Karpas-422 (cell line): ENCODE data around the gene ERP29. TPM values are rescaled to one million over a fixed set of nuclear protein-coding genes. Genes with fewer than 3 reads are reported as not detected.

Experiments used
- DNase-seq: peaks from one replicate; pipeline ENCODE4 v3.0.0-alpha.2; 2015
- H2AFZ ChIP-seq: fragments of 200-600 bp; sonication (generic); 2 replicates; pipeline ENCODE4 v1.6.1; 2014; ENCODE audit warnings: antibody characterized with exemption, low read length, mixed read lengths
- H3K27ac ChIP-seq: fragments of 200-600 bp; sonication (generic); 2 replicates; pipeline ENCODE4 v1.5.1; 2014; ENCODE audit warnings: mild to moderate bottlenecking, low read length, moderate library complexity
- H3K27me3 ChIP-seq: fragments of 200-600 bp; sonication (generic); 2 replicates; pipeline ENCODE4 v1.6.1; 2014; ENCODE audit warnings: low read length, mixed read lengths
- H3K36me3 ChIP-seq: fragments of 200-600 bp; sonication (generic); 2 replicates; pipeline ENCODE4 v1.6.1; 2014; ENCODE audit warnings: low read length, mixed read lengths; ENCODE audit not compliant: insufficient read depth
- H3K4me1 ChIP-seq: fragments of 200-600 bp; sonication (generic); 2 replicates; pipeline ENCODE4 v1.6.1; 2014; ENCODE audit warnings: mild to moderate bottlenecking, low read length, mixed read lengths
- H3K4me2 ChIP-seq: fragments of 200-600 bp; sonication (generic); 2 replicates; pipeline ENCODE4 v1.6.1; 2014; ENCODE audit warnings: low read length, low read depth, mild to moderate bottlenecking; ENCODE audit not compliant: poor library complexity, severe bottlenecking
- H3K4me3 ChIP-seq: fragments of 200-600 bp; sonication (generic); 2 replicates; pipeline ENCODE4 v1.5.1; 2014; ENCODE audit warnings: mild to moderate bottlenecking, antibody characterized with exemption, low read length, mixed read lengths
- H3K79me2 ChIP-seq: fragments of 200-600 bp; sonication (generic); 2 replicates; pipeline ENCODE4 v1.6.1; 2014; ENCODE audit warnings: mild to moderate bottlenecking, low read length, mixed read lengths
- H3K9ac ChIP-seq: fragments of 200-600 bp; sonication (generic); 2 replicates; pipeline ENCODE4 v1.6.0; 2014; ENCODE audit warnings: low read length
- H3K9me2 ChIP-seq: fragments of 200-600 bp; sonication (generic), shearing (Covaris generic); replicated peaks from 2 replicates; pipeline ENCODE4 v1.6.0; 2014; ENCODE audit warnings: mild to moderate bottlenecking, low read length, moderate library complexity; ENCODE audit not compliant: insufficient read depth
- H3K9me3 ChIP-seq: fragments of 300-700, 200-600 bp; sonication (generic); 2 replicates; pipeline ENCODE4 v1.6.1; 2014; ENCODE audit warnings: low read length, mixed read lengths
- H4K20me1 ChIP-seq: fragments of 200-600 bp; sonication (generic); 2 replicates; pipeline ENCODE4 v1.6.1; 2014; ENCODE audit warnings: mild to moderate bottlenecking, antibody characterized with exemption, low read length, low read depth; ENCODE audit not compliant: insufficient read depth
- total RNA-seq: library from RNA; depleted of rRNA; stranded (reverse); fragments of >200 nt; shearing (Covaris generic); gene quantifications from 2 replicates; pipeline ENCODE4 v1.2.3, GENCODE V29; 2014; ENCODE audit warnings: low replicate concordance; rRNA removed

The ERP29 gene
- 63.2 and 134 TPM in 2 replicates for total RNA-seq

DNA sequence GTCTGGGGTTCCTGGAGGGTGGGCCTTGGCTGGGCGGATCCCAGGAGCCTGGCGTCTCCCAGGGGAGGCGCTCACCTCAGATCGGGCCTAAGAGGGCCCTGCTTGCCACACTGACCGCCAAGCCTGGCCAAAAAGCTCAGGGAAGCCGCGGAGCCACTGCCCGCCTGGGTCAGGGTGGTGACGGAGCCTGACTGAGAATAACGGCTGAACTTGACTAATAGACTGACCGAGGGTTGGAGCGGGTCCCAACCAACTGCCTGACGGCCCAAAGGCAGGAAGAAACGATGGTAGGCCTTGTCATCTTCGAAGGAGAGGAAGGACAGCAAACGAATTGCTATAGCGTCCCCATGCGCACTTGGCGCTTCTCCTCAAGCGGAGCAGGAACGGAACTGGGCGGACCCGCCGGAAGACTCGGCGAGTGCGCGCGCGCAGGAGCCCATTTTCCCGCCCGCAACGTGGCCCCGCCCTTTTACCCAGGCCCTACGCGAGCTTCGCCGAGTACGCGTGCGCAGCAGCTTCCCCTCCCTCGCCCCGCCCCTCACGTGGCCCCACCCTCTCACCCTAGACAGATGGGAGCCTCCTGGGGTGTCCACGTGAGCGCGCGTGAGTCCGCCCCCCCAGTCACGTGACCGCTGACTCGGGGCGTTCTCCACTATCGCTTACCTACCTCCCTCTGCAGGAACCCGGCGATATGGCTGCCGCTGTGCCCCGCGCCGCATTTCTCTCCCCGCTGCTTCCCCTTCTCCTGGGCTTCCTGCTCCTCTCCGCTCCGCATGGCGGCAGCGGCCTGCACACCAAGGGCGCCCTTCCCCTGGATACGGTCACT lies at the start of gene ERP29, which contains the start of gene TMEM116:
TSS of gene ERP29 (plus strand) at position 652 of the 826 bp plus-strand sequence. CDS start at position 692, 40 bp downstream.
TSS of gene TMEM116 (minus strand) at position 391 of the 826 bp plus-strand sequence. CDS start 7,895 bp downstream, outside the sequence.
- Histone ChIP-seq H3K36me3 (peaks cover 22% of the 10 kb centered on the region), H3K4me2 (peak within 1 kb of the TSS; percentile 95), H3K27me3 (no peaks in the 10 kb centered on the region), H3K9me3 (no peaks in the 10 kb centered on the region), H3K4me1 (peaks cover 59% of the 10 kb centered on the region), H3K9ac (peak within 1 kb of the TSS; percentile 98), H2AFZ (0 out of 2 replicates have a peak within 1 kb of the TSS, but pooled peaks have one; percentile 46), H3K9me2 (no peaks in the 10 kb centered on the region), H3K27ac (peak within 1 kb of the TSS; percentile 97), H4K20me1 (peaks cover 26% of the 10 kb centered on the region), H3K79me2 (peaks cover 66% of the 10 kb centered on the region), H3K4me3 (peak within 1 kb of the TSS; percentile 89)
- DNase-seq, result peak; percentile 100

DNA sequence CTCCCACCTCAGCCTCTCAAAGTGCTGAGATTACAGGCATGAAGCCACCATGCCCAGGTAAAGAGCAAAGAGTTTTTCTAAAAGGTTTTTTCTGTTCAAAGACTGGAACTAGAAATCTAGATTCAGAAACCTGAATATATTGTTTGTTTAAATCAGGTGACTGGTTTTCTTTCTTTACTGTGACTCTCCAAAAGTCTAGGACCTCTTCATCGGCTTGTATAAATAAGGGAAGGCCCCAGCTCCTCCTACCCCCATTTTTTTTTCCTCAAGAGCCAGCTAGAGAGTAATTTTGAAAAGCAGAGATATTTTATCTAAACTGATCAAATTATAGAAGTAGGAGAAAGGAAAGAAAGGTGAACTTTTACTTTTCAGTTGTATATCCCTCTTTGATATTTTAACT lies 48.3 kb upstream of the ERP29 start:
- no peaks in the 10 kb centered on the region for H3K36me3 ChIP-seq
- H3K9me2 ChIP-seq, result no peaks in the 10 kb centered on the region
- no peaks in the 10 kb centered on the region for H3K4me1 ChIP-seq
- H3K9me3 ChIP-seq, result no peaks in the 10 kb centered on the region
- H3K27me3 ChIP-seq, result no peaks in the 10 kb centered on the region
- H3K4me2 ChIP-seq, result no peak overlapping the region
- no peak overlapping the region for H3K4me3 ChIP-seq
- peaks cover 7% of the 10 kb centered on the region; the same call in 1 of the 2 replicates for H3K79me2 ChIP-seq
- 0 out of 2 replicates have a peak overlapping the region, but pooled peaks have one; percentile 22 for H3K27ac ChIP-seq
- DNase-seq, result no peak
- H3K9ac ChIP-seq, result no peak overlapping the region
- H4K20me1 ChIP-seq, result no peaks in the 10 kb centered on the region
- H2AFZ ChIP-seq, result no peak overlapping the region

DNA sequence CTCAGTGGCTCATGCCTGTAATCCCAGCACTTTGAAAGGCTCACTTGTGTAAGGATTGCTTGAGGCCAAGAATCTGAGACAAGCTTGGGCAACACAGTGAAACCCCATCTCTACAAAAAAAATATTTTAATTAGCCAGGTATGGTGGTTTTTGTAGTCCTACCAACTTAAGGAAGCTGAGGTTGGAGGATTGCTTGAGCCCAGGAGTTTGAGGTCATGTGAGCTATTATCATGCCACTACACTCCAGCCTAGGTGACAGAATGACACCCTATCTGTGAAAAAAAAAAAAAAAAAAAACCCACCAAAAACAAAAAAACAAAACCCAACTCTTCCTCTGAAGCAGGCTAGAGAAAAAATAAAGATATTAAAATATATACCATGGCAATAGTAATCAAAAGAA lies 41.4 kb upstream of the ERP29 start:
- Histone ChIP-seq H4K20me1 (no peaks in the 10 kb centered on the region), H2AFZ (no peak overlapping the region), H3K4me2 (no peak overlapping the region), H3K4me1 (peaks cover 7% of the 10 kb centered on the region), H3K4me3 (no peak overlapping the region), H3K36me3 (peaks cover 7% of the 10 kb centered on the region; the same call in 1 of the 2 replicates), H3K27ac (no peak overlapping the region), H3K79me2 (peaks cover 9% of the 10 kb centered on the region; the same call in 1 of the 2 replicates), H3K9me2 (no peaks in the 10 kb centered on the region), H3K27me3 (no peaks in the 10 kb centered on the region), H3K9me3 (peaks cover 5% of the 10 kb centered on the region; the same call in 1 of the 2 replicates), H3K9ac (no peak overlapping the region)
- no peak for DNase-seq

DNA sequence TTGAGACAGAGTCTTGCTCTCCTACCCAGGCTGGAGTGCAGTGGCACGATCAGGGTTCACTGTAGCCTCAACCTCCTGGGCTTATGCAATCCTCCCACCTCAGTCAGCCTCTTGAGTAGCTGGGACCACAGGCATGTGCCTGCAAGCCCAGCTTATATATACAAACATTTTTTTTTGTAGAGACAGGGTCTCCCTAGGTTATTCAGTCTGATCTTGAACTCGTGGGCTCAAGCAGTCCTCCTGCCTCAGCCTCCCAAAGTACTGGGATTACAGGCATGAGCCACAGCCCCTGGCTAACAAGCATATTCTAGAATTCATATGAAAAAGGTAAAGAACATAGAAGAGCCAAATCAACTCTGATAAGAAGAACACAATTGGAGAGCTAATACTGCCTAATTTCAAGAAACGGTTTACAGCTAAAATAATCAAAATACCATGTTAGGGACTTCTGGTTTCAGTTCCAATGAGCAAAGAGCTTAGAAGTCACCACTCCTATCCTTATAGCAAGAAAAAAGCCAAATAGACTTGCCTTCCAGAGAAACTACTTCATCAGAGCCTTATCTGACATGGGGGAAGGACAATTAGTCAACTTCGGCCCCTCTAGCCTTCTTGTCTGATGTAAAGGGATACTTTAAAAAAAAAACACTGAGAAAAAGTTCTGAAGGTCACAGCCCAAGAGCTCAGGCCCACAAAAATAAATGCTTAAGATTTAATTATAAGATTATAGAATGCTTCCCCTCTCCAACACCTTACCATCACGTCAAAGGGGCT lies 37.9 kb upstream of the ERP29 start:
- Histone ChIP-seq H3K79me2 (peaks cover 6% of the 10 kb centered on the region; the same call in 1 of the 2 replicates), H3K9me2 (no peaks in the 10 kb centered on the region), H4K20me1 (no peaks in the 10 kb centered on the region), H2AFZ (no peak overlapping the region), H3K4me1 (peaks cover 29% of the 10 kb centered on the region), H3K9ac (no peak overlapping the region), H3K27ac (no peak overlapping the region), H3K9me3 (peaks cover 5% of the 10 kb centered on the region; the same call in 1 of the 2 replicates), H3K36me3 (peaks cover 7% of the 10 kb centered on the region; the same call in 1 of the 2 replicates), H3K4me2 (no peak overlapping the region), H3K4me3 (no peak overlapping the region), H3K27me3 (no peaks in the 10 kb centered on the region)
- DNase-seq, result no peak

DNA sequence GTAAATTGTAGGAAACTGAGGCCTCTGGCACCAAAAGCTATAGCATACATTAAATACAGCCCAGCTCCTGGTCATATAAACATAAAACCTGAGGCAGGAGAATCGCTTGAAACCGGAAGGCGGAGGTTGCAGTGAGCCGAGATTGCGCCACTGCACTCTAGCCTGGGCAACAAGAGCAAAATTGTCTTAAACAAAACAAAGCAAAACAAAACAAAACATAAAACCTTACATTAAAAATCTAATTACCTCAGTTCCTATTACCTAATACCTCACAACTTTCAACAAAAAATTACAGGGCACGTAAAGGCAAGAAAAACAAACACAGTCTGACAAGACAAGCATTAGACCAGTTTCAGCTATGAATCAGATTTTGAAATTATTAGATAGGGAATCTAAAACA lies 36.9 kb upstream of the ERP29 start:
- Histone ChIP-seq H3K4me2 (peak overlapping the region; percentile 32), H3K9me2 (no peaks in the 10 kb centered on the region), H2AFZ (no peak overlapping the region), H3K36me3 (peaks cover 4% of the 10 kb centered on the region; the same call in 1 of the 2 replicates), H3K9me3 (no peaks in the 10 kb centered on the region; the same call in 1 of the 2 replicates), H3K27ac (peak overlapping the region; percentile 69), H3K9ac (no peak overlapping the region), H3K4me3 (no peak overlapping the region), H3K79me2 (peaks cover 8% of the 10 kb centered on the region), H3K4me1 (peaks cover 38% of the 10 kb centered on the region), H4K20me1 (no peaks in the 10 kb centered on the region), H3K27me3 (no peaks in the 10 kb centered on the region)
- DNase-seq, result no peak

DNA sequence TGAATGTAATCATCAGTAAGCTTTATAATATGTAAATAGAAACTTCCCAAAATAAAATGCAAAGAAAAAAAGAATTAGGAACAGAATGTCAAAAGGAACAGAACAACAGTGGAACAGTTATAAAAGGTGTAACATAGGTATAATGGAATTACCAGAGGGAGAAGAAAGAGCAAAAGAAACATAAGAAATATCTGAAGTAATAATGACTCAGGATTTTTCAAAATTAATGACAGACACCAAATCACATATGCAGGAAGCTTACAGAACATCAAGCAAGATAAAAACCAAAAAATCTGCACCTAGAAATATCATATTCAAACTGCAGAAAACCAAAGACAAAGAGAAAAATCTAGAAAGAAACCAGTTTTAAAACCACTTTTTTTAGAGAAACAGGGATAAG lies 36.4 kb upstream of the ERP29 start:
- Histone ChIP-seq H3K9me3 (no peaks in the 10 kb centered on the region), H3K79me2 (peaks cover 12% of the 10 kb centered on the region), H3K27me3 (no peaks in the 10 kb centered on the region), H3K4me3 (no peak overlapping the region), H3K27ac (peak overlapping the region; percentile 69), H2AFZ (no peak overlapping the region), H3K36me3 (peaks cover under 1% of the 10 kb centered on the region; the same call in 1 of the 2 replicates), H3K4me2 (peak overlapping the region; percentile 32), H3K4me1 (peaks cover 41% of the 10 kb centered on the region), H3K9ac (no peak overlapping the region), H3K9me2 (no peaks in the 10 kb centered on the region), H4K20me1 (no peaks in the 10 kb centered on the region)
- no peak for DNase-seq

DNA sequence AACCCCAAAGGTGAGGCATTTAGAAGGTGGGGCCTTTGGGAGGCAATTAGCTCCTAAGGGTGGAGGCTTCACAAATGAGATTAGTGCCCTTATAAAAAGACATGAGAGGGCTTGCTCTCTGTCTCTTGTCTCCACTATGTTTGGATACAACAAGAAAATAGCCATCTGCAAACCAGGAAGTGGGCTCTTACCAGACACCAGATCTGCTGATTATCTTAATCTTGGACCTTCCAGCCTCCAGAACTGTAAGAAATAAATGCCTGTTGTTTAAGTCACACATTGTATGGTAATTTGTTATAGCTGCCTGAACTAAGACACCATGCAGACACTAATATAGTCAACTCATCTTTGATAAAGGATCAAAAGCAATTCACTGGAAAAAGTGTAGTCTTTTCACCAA lies 34.7 kb upstream of the ERP29 start:
- H4K20me1 ChIP-seq, result no peaks in the 10 kb centered on the region
- no peaks in the 10 kb centered on the region for H3K27me3 ChIP-seq
- H3K27ac ChIP-seq, result 0 out of 2 replicates have a peak overlapping the region, but pooled peaks have one; percentile 33
- H3K36me3 ChIP-seq, result no peaks in the 10 kb centered on the region
- H3K9ac ChIP-seq, result no peak overlapping the region
- DNase-seq, result no peak
- no peak overlapping the region for H3K4me3 ChIP-seq
- H3K4me1 ChIP-seq, result peaks cover 41% of the 10 kb centered on the region
- no peaks in the 10 kb centered on the region for H3K9me3 ChIP-seq
- no peaks in the 10 kb centered on the region for H3K9me2 ChIP-seq
- no peak overlapping the region for H2AFZ ChIP-seq
- peaks cover 16% of the 10 kb centered on the region for H3K79me2 ChIP-seq
- no peak overlapping the region for H3K4me2 ChIP-seq
